ENCODE results near the gene XRCC4. TPM values are rescaled to one million over a fixed set of nuclear protein-coding genes. Genes with fewer than 3 reads are reported as not detected.
A peak's percentile ranks its signal among the peaks of the same experiment; 100 is the strongest.

Gene XRCC4
- total and polyA plus RNA-seq, 9 of the 15 experiments (the other 6 are each of a cell fraction or from before 2014, with no cell fraction given) = 13.6 to 61.6 (median 22.4) TPM

DNA sequence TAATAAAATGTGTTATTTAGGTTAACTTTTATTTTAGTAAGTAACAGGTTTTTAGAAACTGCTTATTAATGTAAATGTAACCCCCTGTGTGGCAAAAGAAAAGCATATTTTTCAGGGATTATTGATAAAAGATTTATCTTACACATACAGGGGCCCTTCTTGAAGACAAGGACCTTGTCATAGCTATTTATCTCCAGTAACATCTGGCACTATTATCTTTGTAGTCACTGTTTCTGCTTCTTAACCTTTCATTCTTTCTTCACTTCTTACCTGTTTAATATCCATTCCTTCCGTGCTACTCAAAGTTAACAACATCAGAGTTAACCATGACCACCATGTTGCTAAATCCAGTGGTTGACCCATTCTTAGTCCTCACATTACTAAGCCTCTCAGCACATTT is 276.4 kb downstream of the XRCC4 start (continued):
- no peak for TF ChIP-seq HDAC1 (IDR thresholded peaks at IDR 0.05)
- TF ChIP-seq, protein P1, sequence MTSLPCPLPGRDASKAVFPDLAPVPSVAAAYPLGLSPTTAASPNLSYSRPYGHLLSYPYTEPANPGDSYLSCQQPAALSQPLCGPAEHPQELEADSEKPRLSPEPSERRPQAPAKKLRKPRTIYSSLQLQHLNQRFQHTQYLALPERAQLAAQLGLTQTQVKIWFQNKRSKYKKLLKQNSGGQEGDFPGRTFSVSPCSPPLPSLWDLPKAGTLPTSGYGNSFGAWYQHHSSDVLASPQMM (CRISPR knock-in tag; IDR thresholded peaks at IDR 0.05) = no peak
- no peak for TF ChIP-seq NR2C2 (CRISPR knock-in tag; IDR thresholded peaks at IDR 0.05)
- no peak for TF ChIP-seq NR2C2 (tag; IDR thresholded peaks at IDR 0.05)
- TF ChIP-seq MCM5 (IDR thresholded peaks at IDR 0.05; ENCODE audit: low read depth) = no peak
- TF ChIP-seq MBD2 (IDR thresholded peaks at IDR 0.05; ENCODE audit: borderline replicate concordance, low read depth) = no peak
- no peak for TF ChIP-seq TARDBP (IDR thresholded peaks at IDR 0.05)
- no peak for TF ChIP-seq TEAD2 (tag; IDR thresholded peaks at IDR 0.05)
- TF ChIP-seq TAL1 (IDR thresholded peaks at IDR 0.05) = peak; percentile 72
- TF ChIP-seq HMBOX1 (IDR thresholded peaks at IDR 0.05) = peak; percentile 79
- TF ChIP-seq, protein P2, sequence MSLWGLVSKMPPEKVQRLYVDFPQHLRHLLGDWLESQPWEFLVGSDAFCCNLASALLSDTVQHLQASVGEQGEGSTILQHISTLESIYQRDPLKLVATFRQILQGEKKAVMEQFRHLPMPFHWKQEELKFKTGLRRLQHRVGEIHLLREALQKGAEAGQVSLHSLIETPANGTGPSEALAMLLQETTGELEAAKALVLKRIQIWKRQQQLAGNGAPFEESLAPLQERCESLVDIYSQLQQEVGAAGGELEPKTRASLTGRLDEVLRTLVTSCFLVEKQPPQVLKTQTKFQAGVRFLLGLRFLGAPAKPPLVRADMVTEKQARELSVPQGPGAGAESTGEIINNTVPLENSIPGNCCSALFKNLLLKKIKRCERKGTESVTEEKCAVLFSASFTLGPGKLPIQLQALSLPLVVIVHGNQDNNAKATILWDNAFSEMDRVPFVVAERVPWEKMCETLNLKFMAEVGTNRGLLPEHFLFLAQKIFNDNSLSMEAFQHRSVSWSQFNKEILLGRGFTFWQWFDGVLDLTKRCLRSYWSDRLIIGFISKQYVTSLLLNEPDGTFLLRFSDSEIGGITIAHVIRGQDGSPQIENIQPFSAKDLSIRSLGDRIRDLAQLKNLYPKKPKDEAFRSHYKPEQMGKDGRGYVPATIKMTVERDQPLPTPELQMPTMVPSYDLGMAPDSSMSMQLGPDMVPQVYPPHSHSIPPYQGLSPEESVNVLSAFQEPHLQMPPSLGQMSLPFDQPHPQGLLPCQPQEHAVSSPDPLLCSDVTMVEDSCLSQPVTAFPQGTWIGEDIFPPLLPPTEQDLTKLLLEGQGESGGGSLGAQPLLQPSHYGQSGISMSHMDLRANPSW (CRISPR knock-in tag; IDR thresholded peaks at IDR 0.05) = no peak
- peak; percentile 24; the same call in 1 of the 2 replicates for TF ChIP-seq TCF3 (CRISPR knock-in tag; IDR thresholded peaks at IDR 0.05)
- no peak for TF ChIP-seq AFF1 (IDR thresholded peaks at IDR 0.05; ENCODE audit: low read depth in 1 of 2, partially characterized antibody in 2 of 2)
- TF ChIP-seq SOX6 (IDR thresholded peaks at IDR 0.05) = 0 out of 2 replicates have a peak, but pooled peaks have one; percentile 40
- TF ChIP-seq PTBP1 (IDR thresholded peaks at IDR 0.05; ENCODE audit: low read depth, low read length) = no peak
- no peak for TF ChIP-seq SNRNP70 (optimal IDR thresholded peaks at IDR 0.05; ENCODE audit: low read depth, low read length)
- TF ChIP-seq SLC30A9 (CRISPR knock-in tag; IDR thresholded peaks at IDR 0.05) = no peak
- TF ChIP-seq SMARCA4 (IDR thresholded peaks at IDR 0.05) = peak; percentile 57; the same call in 1 of the 2 replicates
- TF ChIP-seq, protein P3, sequence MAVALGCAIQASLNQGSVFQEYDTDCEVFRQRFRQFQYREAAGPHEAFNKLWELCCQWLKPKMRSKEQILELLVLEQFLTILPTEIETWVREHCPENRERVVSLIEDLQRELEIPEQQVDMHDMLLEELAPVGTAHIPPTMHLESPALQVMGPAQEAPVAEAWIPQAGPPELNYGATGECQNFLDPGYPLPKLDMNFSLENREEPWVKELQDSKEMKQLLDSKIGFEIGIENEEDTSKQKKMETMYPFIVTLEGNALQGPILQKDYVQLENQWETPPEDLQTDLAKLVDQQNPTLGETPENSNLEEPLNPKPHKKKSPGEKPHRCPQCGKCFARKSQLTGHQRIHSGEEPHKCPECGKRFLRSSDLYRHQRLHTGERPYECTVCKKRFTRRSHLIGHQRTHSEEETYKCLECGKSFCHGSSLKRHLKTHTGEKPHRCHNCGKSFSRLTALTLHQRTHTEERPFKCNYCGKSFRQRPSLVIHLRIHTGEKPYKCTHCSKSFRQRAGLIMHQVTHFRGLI (CRISPR knock-in tag; IDR thresholded peaks at IDR 0.05) = no peak
- no peak for TF ChIP-seq SETDB1 (IDR thresholded peaks at IDR 0.05; ENCODE audit: low read length)
- 0 out of 2 replicates have a peak, but pooled peaks have one; percentile 29 for TF ChIP-seq FOSL1 (tag; conservative IDR thresholded peaks at IDR 0.05)
- TF ChIP-seq CBFA2T2 (conservative IDR thresholded peaks at IDR 0.05) = peak; percentile 52; the same call in 1 of the 2 replicates
- peak; percentile 71 for TF ChIP-seq CBFA2T3 (IDR thresholded peaks at IDR 0.05)
